Calu3 (cell line): ENCODE data around the gene FAM200A. TPM values are rescaled to one million over a fixed set of nuclear protein-coding genes. Genes with fewer than 3 reads are reported as not detected.

ENCODE experiments used
- BruUV-seq: library from RNA; stranded (reverse); fragments of 400-500 nt; replicated peaks from 2 replicates; lab custom pipeline; 2021; lab: Mats Ljungman, UMichigan
- CTCF ChIA-PET: fragments of 300-600 bp; sonication (Branson Sonifier 250); formaldehyde crosslinking; loops from one replicate; lab custom pipeline; 2022; ENCODE audit warnings: antibody characterized with exemption; lab: Charles Lee
- DNase-seq: peaks from one replicate; pipeline ENCODE4 v3.0.0; 2022
- H3K27ac Mint-ChIP-seq: one replicate; pipeline ENCODE4 v1.8.0; 2022; ENCODE audit warnings: mixed read lengths; ENCODE audit not compliant: unreplicated experiment
- H3K27me3 Mint-ChIP-seq: one replicate; pipeline ENCODE4 v1.8.0; 2022; ENCODE audit warnings: mixed read lengths; ENCODE audit not compliant: unreplicated experiment
- H3K36me3 Mint-ChIP-seq: one replicate; pipeline ENCODE4 v1.8.0; 2022; ENCODE audit warnings: mild to moderate bottlenecking, moderate library complexity, mixed read lengths; ENCODE audit not compliant: insufficient read depth, unreplicated experiment
- H3K4me1 Mint-ChIP-seq: one replicate; pipeline ENCODE4 v1.8.0; 2022; ENCODE audit warnings: mild to moderate bottlenecking, low read depth, mixed read lengths; ENCODE audit not compliant: unreplicated experiment
- H3K4me3 Mint-ChIP-seq: one replicate; pipeline ENCODE4 v1.8.0; 2022; ENCODE audit warnings: mild to moderate bottlenecking, low read depth, moderate library complexity, mixed read lengths; ENCODE audit not compliant: unreplicated experiment
- H3K9me3 Mint-ChIP-seq: one replicate; pipeline ENCODE4 v1.8.0; 2022; ENCODE audit warnings: low read depth, mixed read lengths; ENCODE audit not compliant: unreplicated experiment
- CTCF ChIP-seq: fragments of 200-600 bp; IDR thresholded peaks from one replicate; pipeline ENCODE4 v1.8.0; 2022; ENCODE audit warnings: antibody characterized with exemption; ENCODE audit not compliant: unreplicated experiment
- intact Hi-C: fragments of 100-400 bp; cut with micrococcal nuclease; formaldehyde crosslinking; loops from one replicate; pipeline ENCODE4 v1.10.0; 2022; ENCODE audit not compliant: unreplicated experiment
- total RNA-seq: library from RNA; stranded (reverse); gene quantifications from 2 replicates; pipeline ENCODE4 v1.2.3, GENCODE V29; 2022

The FAM200A gene
- total RNA-seq, 1 experiment from 2014 or later = 4.1 TPM

GRCh38 chr7:99543916-99544315 is 8.0 kb downstream of the FAM200A start:
- intact Hi-C loops = no loop called here

GRCh38 chr7:99543081-99543671 is 8.7 kb downstream of the FAM200A start:
- H3K36me3 Mint-ChIP-seq = peaks cover 13% of the 10 kb centered on the region
- CTCF ChIA-PET = no interaction called here
- DNase-seq = no peak
- H3K4me3 Mint-ChIP-seq = no peak overlapping the region
- no peak for TF ChIP-seq CTCF
- H3K4me1 Mint-ChIP-seq = no peaks in the 10 kb centered on the region
- BruUV-seq = no TSS peak
- intact Hi-C loops = no loop called here
- H3K9me3 Mint-ChIP-seq = peaks cover 3% of the 10 kb centered on the region
- H3K27me3 Mint-ChIP-seq = no peaks in the 10 kb centered on the region
- no peak overlapping the region for H3K27ac Mint-ChIP-seq

More at GRCh38 chr7:99543916-99544315, 8.0 kb downstream of the FAM200A start:
- no peak for TF ChIP-seq CTCF
- Mint-ChIP-seq H3K27me3 (no peaks in the 10 kb centered on the region), H3K4me1 (no peaks in the 10 kb centered on the region), H3K4me3 (no peak overlapping the region), H3K36me3 (peaks cover 15% of the 10 kb centered on the region), H3K9me3 (peaks cover 5% of the 10 kb centered on the region), H3K27ac (no peak overlapping the region)
- no peak for DNase-seq
- CTCF ChIA-PET = no interaction called here
- BruUV-seq = no TSS peak

GRCh38 chr7:99541212-99541611 is 10.7 kb downstream of the FAM200A start:
- no peak for TF ChIP-seq CTCF
- peaks cover 2% of the 10 kb centered on the region for H3K9me3 Mint-ChIP-seq
- H3K27ac Mint-ChIP-seq = no peak overlapping the region
- no peaks in the 10 kb centered on the region for H3K4me1 Mint-ChIP-seq
- CTCF ChIA-PET = interaction anchor here (0.7 kb wide), 1 partner anchor 490 kb away, joined by 5 read pairs; no protein-coding TSS in a partner anchor
- H3K36me3 Mint-ChIP-seq = peaks cover 10% of the 10 kb centered on the region
- no TSS peak for BruUV-seq
- H3K27me3 Mint-ChIP-seq = no peaks in the 10 kb centered on the region
- H3K4me3 Mint-ChIP-seq = no peak overlapping the region
- DNase-seq = no peak
- intact Hi-C loops = no loop called here

DNA sequence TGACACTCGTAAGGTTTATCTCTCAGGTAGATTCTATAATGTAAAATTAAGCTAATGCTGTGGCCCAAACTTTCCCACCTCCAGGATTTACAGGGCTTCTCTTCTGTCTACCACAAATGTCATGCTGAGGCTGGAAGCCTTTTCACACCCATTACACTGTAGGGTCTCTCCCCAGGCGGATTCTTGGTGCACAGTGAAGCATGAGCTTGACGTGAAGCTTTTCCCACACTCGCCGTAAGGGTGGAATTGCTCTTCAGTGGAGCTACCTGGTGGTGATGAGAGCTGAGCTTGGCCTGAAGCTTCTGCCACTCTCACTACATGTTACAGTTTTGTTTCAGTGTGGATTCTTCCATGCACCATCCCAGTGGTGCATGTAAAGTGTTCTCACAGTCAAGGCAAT is 11.4 kb downstream of the FAM200A start:
- no TSS peak for BruUV-seq
- intact Hi-C loops = no loop called here
- CTCF ChIA-PET = no interaction called here

More for the DNA sequence above, 11.4 kb downstream of the FAM200A start:
- Mint-ChIP-seq H3K4me1 (no peaks in the 10 kb centered on the region), H3K4me3 (no peak overlapping the region), H3K9me3 (peaks cover 2% of the 10 kb centered on the region), H3K36me3 (peaks cover 10% of the 10 kb centered on the region), H3K27me3 (no peaks in the 10 kb centered on the region), H3K27ac (no peak overlapping the region)
- TF ChIP-seq CTCF = no peak
- DNase-seq = no peak
